ENCODE data around the gene ACP3.
"Not testable (repeated sequence)": the region's sequence is repeated elsewhere in the genome, so short reads cannot be mapped to it uniquely, and the experiment has no call there.

The ACP3 gene

GRCh38 chr3:132382688-132383194, 65.5 kb downstream of the ACP3 start:
- DNase-seq (ENCODE audit: low spot score), result no peak
- TF ChIP-seq, protein P1, sequence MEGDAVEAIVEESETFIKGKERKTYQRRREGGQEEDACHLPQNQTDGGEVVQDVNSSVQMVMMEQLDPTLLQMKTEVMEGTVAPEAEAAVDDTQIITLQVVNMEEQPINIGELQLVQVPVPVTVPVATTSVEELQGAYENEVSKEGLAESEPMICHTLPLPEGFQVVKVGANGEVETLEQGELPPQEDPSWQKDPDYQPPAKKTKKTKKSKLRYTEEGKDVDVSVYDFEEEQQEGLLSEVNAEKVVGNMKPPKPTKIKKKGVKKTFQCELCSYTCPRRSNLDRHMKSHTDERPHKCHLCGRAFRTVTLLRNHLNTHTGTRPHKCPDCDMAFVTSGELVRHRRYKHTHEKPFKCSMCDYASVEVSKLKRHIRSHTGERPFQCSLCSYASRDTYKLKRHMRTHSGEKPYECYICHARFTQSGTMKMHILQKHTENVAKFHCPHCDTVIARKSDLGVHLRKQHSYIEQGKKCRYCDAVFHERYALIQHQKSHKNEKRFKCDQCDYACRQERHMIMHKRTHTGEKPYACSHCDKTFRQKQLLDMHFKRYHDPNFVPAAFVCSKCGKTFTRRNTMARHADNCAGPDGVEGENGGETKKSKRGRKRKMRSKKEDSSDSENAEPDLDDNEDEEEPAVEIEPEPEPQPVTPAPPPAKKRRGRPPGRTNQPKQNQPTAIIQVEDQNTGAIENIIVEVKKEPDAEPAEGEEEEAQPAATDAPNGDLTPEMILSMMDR (IDR thresholded peaks at IDR 0.05; ENCODE audit: extremely low read depth, missing control alignments), result no peak

- TF ChIP-seq, protein P1 (IDR thresholded peaks at IDR 0.05; ENCODE audit: extremely low read depth, missing control alignments), result no peak
- no peak for DNase-seq (ENCODE audit: low spot score)
Observed at GRCh38 chr3:132386259-132386658, 69.1 kb downstream of the ACP3 start.

DNA sequence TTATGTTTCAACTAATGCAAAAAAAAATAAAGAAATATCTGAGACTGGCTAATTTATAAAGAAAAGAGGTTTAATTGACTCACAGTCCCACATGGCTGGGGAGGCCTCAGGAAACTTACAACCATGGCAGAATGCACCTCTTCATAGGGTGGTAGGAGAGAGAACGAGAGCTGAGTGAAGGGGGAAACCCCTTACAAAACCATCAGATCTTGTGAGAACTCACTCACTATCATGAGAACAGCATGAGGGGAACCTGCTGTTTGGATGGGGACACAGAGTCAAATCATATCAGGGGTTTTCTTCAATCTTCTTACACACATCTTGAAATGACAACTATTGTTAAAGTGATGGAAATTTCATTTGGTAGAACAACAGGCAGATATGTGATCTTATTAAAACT, 75.5 kb downstream of the ACP3 start:
- DNase-seq (ENCODE audit: low spot score), result not testable (repeated sequence)

DNA sequence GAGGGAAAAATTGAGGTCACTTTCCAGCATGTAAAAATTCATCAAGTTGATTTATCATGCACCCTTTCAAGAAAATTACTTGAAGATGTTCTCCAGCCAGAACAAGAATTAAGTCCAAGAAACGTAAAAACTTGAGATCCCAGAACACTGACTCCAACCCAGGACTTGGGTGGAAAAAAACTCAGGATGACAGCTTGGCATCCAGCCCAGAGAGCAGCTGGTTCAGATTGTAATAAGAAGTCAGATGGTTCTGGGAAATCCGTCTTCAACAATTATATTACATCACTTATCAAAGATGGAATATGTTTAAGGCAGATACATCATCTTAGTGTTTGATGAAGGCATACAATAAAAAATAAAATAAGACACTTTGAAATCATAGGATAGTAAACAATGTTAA, 77.1 kb downstream of the ACP3 start:
- DNase-seq (ENCODE audit: low spot score), result no peak
- TF ChIP-seq, protein P1 (IDR thresholded peaks at IDR 0.05; ENCODE audit: extremely low read depth, missing control alignments), result no peak

- TF ChIP-seq, protein P1 (IDR thresholded peaks at IDR 0.05; ENCODE audit: extremely low read depth, missing control alignments), result no peak
- DNase-seq (ENCODE audit: low spot score), result no peak
Observed at GRCh38 chr3:132395126-132395525, 77.9 kb downstream of the ACP3 start.

GRCh38 chr3:132396255-132396654, 79.0 kb downstream of the ACP3 start:
- no peak for DNase-seq (ENCODE audit: low spot score)
- TF ChIP-seq, protein P1 (IDR thresholded peaks at IDR 0.05; ENCODE audit: extremely low read depth, missing control alignments), result no peak

DNA sequence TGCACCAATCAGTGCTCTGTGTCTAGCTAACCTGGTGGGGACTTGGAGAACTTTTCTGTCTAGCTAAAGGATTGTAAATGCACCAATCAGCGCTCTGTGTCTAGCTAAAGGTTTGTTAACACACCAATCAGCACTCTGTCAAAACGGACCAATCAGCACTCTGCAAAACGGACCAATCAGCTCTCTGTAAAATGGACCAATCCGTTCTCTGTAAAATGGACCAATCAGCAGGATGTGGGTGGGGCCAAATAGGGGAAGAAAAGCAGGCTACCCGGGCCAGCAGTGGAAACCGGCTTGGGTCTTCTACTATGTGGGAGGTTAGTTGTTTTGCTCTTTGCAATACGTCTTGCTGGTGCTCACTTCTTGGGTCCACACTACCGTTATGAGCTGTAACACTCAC, 79.6 kb downstream of the ACP3 start:
- not testable (repeated sequence) for DNase-seq (ENCODE audit: low spot score)

DNA sequence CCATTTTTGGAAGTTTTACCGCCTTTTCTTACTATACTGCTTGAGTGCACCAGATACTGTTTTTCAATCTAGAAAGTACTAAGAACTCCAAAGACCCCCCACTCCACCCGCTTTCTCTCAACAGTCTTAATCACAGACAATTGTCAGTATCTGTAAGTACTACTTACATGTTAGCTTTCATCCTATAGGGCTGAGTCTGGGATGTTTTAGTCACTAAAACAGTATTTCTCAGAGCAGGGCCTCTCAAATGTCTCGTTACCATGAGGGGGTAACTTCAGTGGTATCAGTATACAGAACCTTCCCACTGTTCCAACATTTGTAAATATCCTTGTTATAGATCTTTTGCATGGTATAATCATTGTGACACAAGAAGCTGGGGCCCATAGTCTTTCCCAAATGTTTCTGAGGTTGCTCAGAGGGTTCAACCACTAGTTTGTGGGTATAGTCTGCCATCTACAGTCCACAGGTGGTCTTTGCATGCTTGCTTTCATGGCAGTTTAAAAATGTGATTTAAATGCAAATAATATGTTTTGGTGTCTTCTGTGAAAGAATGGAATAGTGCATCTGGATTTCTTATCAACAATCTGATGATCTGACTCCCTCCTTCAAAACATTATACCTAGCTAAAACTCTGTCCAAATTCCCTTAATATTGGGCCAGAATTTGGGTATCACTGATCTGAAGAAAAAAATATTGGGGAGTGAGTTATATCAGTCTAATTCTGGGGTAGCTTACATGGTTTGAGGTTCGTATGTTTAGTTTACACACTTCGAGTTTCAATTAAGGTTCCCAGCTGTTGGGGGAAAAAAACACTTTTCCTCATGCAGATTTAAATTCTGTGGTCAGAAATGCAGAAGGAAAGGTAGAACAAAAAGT, 82.1 kb downstream of the ACP3 start:
- TF ChIP-seq, protein P1 (IDR thresholded peaks at IDR 0.05; ENCODE audit: extremely low read depth, missing control alignments), result peak; percentile 70
- peak; percentile 80 for DNase-seq (ENCODE audit: low spot score)

All from GM20000 (cell line).